Cardiac muscle cell (in vitro differentiated cells and primary cell): ENCODE measurements around the gene IQGAP2. TPM values are rescaled to one million over a fixed set of nuclear protein-coding genes. Genes with fewer than 3 reads are reported as not detected.

ENCODE experiments used
- DNase-seq, 2 donors: peaks; one replicate each; pipeline versions ENCODE4 v3.0.0 to v3.0.0-alpha.2; 2010 to 2017; ENCODE audit warnings: low read depth in 1 of 2, low spot score in 1 of 2
- H3K27ac ChIP-seq: fragments of 200-600 bp; sonication (generic); 2 replicates; pipeline ENCODE4 v1.5.1; 2016
- H3K27me3 ChIP-seq: fragments of 200-600 bp; sonication (generic); 2 replicates; pipeline ENCODE4 v1.6.0; 2016; ENCODE audit warnings: control low read depth
- H3K36me3 ChIP-seq: fragments of 200-600 bp; sonication (generic); 2 replicates; pipeline ENCODE4 v1.5.1; 2016; ENCODE audit warnings: control low read depth
- H3K4me1 ChIP-seq: fragments of 200-600 bp; sonication (generic); 2 replicates; pipeline ENCODE4 v1.8.1; 2017; ENCODE audit warnings: low read depth, mild to moderate bottlenecking, mixed run types
- H3K4me3 ChIP-seq: fragments of 200-600 bp; sonication (generic); 2 replicates; pipeline ENCODE4 v1.5.1; 2016; ENCODE audit warnings: mild to moderate bottlenecking
- H3K9me3 ChIP-seq: fragments of 200-600 bp; sonication (generic); 2 replicates; pipeline ENCODE4 v1.5.1; 2017; ENCODE audit warnings: low read depth, mild to moderate bottlenecking, control low read depth
- polyA plus RNA-seq: library from polyadenylated mRNA; unstranded; fragments of >200 nt; fragmentation: Nextera tagmentation; extraction: Ambion mirVana; gene quantifications from 2 replicates; pipeline ENCODE4 v1.2.1, GENCODE V29; 2016
- total RNA-seq: library from RNA; depleted of rRNA; stranded (reverse); fragments of >200 nt; gene quantifications from 2 replicates; pipeline ENCODE4 v1.2.3, GENCODE V29; 2016
- TF ChIP-seq, protein P1 (sequence below): IDR thresholded peaks from 2 replicates; pipeline ENCODE4 v1.5.1; 2012; ENCODE audit warnings: low read depth, mild to moderate bottlenecking, low read length

The IQGAP2 gene
- total and polyA plus RNA-seq, 2 experiments from 2014 or later, result 4.1 to 10.8 TPM

DNA sequence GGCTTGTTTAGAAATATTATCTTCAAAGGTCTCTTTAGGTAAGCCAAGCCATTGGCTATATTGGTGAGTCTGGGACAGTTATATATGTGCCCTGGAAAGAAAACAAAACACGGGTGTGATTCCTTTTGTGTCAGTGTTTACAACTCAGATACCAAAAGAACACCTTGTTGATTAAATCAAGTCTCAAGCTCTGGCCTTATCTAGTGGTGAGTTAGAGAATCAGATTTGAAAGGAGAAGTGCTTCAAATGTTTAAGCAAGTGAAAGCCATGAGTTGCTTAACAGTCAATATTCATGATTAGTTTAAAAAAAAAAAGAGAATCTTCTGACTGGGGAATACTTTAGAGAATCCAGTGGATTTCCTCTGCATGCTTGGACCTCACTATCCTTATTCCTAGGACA is 68.3 kb downstream of the IQGAP2 start:
- TF ChIP-seq, protein P1, sequence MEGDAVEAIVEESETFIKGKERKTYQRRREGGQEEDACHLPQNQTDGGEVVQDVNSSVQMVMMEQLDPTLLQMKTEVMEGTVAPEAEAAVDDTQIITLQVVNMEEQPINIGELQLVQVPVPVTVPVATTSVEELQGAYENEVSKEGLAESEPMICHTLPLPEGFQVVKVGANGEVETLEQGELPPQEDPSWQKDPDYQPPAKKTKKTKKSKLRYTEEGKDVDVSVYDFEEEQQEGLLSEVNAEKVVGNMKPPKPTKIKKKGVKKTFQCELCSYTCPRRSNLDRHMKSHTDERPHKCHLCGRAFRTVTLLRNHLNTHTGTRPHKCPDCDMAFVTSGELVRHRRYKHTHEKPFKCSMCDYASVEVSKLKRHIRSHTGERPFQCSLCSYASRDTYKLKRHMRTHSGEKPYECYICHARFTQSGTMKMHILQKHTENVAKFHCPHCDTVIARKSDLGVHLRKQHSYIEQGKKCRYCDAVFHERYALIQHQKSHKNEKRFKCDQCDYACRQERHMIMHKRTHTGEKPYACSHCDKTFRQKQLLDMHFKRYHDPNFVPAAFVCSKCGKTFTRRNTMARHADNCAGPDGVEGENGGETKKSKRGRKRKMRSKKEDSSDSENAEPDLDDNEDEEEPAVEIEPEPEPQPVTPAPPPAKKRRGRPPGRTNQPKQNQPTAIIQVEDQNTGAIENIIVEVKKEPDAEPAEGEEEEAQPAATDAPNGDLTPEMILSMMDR, result no peak
- H3K36me3 ChIP-seq, result no peaks in the 10 kb centered on the region
- DNase-seq, result no peak

DNA sequence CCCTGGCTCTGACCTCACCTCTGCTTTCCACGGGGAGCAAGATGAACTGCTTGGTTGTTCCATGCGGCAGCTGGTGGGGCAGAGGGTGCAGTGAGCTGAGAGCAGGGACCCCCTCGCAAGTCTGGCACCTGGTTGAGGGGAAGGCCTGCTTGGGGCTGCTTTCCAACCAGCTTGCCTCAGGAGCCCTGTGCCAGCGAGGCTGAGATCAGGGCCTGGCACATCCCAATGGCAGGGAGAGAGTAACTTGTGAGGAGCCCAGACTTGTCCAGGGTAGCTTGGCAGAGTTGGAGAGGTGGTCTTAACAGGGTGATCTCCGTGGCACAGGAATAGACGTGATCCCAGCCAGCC is 68.9 kb downstream of the IQGAP2 start:
- Histone ChIP-seq H3K4me1 (no peaks in the 10 kb centered on the region), H3K27me3 (no peaks in the 10 kb centered on the region), H3K27ac (no peak overlapping the region), H3K9me3 (no peaks in the 10 kb centered on the region), H3K4me3 (no peak overlapping the region), H3K36me3 (no peaks in the 10 kb centered on the region)
- no peak for DNase-seq
- TF ChIP-seq, protein P1, result no peak

More for the DNA sequence above, 68.3 kb downstream of the IQGAP2 start:
- H3K27ac ChIP-seq, result no peak overlapping the region
- no peaks in the 10 kb centered on the region for H3K4me1 ChIP-seq
- no peaks in the 10 kb centered on the region for H3K9me3 ChIP-seq
- no peak overlapping the region for H3K4me3 ChIP-seq
- no peaks in the 10 kb centered on the region for H3K27me3 ChIP-seq

DNA sequence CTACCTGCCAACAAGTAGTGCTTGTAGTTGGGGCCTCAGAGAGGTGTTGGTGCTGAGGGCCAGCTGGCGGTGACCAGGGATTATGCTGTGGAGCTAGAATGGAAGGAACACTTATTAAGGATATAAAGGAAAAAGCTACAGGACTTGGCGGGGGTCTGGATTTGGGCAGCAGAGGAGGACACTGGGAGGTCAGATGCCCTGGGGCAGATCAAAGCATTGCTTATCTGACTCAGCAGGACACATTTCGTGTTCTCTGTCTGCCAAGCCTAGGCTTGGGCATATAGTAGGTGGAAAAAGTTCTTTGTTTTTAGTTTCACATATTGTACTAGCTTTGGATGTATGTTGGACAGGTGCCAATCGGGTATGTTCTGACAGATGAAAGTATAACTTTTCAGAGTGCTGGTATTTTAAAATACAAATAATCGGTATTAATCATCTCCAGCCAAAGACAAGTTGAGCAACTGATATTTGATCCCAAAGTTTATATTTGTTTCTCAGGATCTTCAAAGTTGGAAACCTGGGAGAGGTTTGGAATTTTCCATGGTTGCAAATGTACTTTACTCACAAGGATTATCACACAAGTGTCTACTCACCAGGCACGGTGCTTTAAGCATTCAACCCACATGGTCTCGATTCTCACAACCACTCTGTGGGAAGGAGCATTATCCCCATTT is 69.4 kb downstream of the IQGAP2 start:
- Histone ChIP-seq H3K27ac (no peak overlapping the region), H3K9me3 (no peaks in the 10 kb centered on the region), H3K27me3 (no peaks in the 10 kb centered on the region), H3K4me3 (no peak overlapping the region), H3K36me3 (no peaks in the 10 kb centered on the region), H3K4me1 (no peaks in the 10 kb centered on the region)
- no peak for DNase-seq
- TF ChIP-seq, protein P1, result no peak

DNA sequence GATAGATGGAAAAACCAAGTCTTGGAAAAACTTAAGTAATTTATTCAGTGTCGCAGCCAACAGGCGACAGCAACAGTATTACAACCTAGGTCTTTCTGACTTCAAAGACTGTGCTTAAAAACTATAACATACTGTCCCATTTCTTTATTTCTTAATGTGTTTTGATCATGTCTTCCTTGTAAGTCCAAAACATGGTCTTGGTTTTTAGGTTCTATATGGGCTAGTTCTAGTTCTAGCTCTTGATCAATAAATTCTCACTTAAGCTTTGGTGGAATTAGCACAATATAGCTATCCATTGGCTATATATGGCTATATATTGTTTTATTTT is 69.9 kb downstream of the IQGAP2 start:
- no peaks in the 10 kb centered on the region for H3K4me1 ChIP-seq
- DNase-seq, result no peak
- no peak overlapping the region for H3K27ac ChIP-seq
- no peaks in the 10 kb centered on the region for H3K36me3 ChIP-seq
- no peaks in the 10 kb centered on the region for H3K27me3 ChIP-seq
- H3K4me3 ChIP-seq, result no peak overlapping the region
- H3K9me3 ChIP-seq, result no peaks in the 10 kb centered on the region
- TF ChIP-seq, protein P1, result no peak

DNA sequence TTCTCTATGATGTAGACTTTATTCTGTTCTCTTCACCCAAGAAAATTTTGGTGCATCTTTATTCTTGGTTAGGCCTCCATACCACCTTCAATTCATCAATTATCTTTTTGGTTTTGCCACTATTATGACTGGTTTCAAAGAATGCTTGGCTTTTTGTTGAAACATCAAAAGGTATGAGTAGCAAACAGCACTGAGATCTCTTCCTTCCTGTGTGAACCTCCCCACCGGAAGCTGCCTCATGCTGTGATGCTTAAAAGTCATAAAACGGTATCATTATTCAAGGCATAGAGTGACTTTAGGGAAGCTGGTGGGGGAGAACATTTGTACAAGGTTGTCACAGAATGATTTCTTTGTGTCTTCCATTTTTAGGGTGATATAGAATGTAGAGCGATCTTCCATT is 70.6 kb downstream of the IQGAP2 start:
- no peak for DNase-seq
- Histone ChIP-seq H3K9me3 (no peaks in the 10 kb centered on the region), H3K4me1 (no peaks in the 10 kb centered on the region), H3K27me3 (no peaks in the 10 kb centered on the region), H3K36me3 (no peaks in the 10 kb centered on the region), H3K27ac (no peak overlapping the region), H3K4me3 (no peak overlapping the region)
- TF ChIP-seq, protein P1, result no peak
